Mucosa of descending colon (tissue), 3 donors: ENCODE data around the gene CDC42SE2. TPM values are rescaled to one million over a fixed set of nuclear protein-coding genes. Genes with fewer than 3 reads are reported as not detected.
A peak's percentile ranks its signal among the peaks of the same experiment; 100 is the strongest.
"Not testable (repeated sequence)": the region's sequence is repeated elsewhere in the genome, so short reads cannot be mapped to it uniquely, and the experiment has no call there.

Experiments
- ATAC-seq: fragments of 200-7000 bp; cut with Tn5 transposase; one replicate; pipeline ENCODE4 v1.9.1; 2020; ENCODE audit warnings: mild to moderate bottlenecking, moderate library complexity
- DNase-seq, 3 donors: peaks; one replicate each; pipeline ENCODE4 v3.0.0-alpha.2; 2020
- H3K36me3 ChIP-seq: fragments of 200-600 bp; one replicate; pipeline ENCODE4 v1.8.0; 2021; ENCODE audit warnings: low read depth, mild to moderate bottlenecking
- H3K4me1 ChIP-seq: fragments of 200-600 bp; one replicate; pipeline ENCODE4 v1.8.0; 2021; ENCODE audit warnings: low read depth, mild to moderate bottlenecking
- H3K4me3 ChIP-seq: fragments of 200-600 bp; one replicate; pipeline ENCODE4 v1.8.0; 2021; ENCODE audit warnings: mild to moderate bottlenecking
- H3K9me3 ChIP-seq: fragments of 200-600 bp; one replicate; pipeline ENCODE4 v1.8.0; 2021; ENCODE audit warnings: mild to moderate bottlenecking
- intact Hi-C, 2 donors: fragments of 100-400 bp; cut with DNase I in 1 of 2; cut with micrococcal nuclease in 1 of 2; formaldehyde crosslinking; loops; one replicate each; pipeline versions ENCODE4 v1.11.0 to v1.11.1; 2022; cut with DNase I, micrococcal nuclease
- total RNA-seq, 3 donors: library from RNA; stranded (reverse); fragmentation: NEBNext Ultra II Directional in 2 of 3; extraction: Animal tissue kit (Norgen Biotek cat#: 25700) in 2 of 3; gene quantifications; one replicate each; pipeline versions ENCODE4 v1.2.1 to v1.2.4, GENCODE V29; 2021 to 2023
- TF ChIP-seq, protein P1 (sequence below): fragments of 200-600 bp; IDR thresholded peaks from one replicate; pipeline ENCODE4 v1.8.0; 2022; ENCODE audit warnings: antibody characterized with exemption, mild to moderate bottlenecking
- donor health status: DM: no; HTN: no; CAD: no; lungs with moderate emphysema.
- donor health status: DM: no; HTN: no; CAD: no.
- donor health status: DM: no; HTN: yes; CAD: no.

CDC42SE2 gene
- total RNA-seq, 3 donors from 2014 or later: 60.5 to 116 (median 101) TPM

- H3K36me3 ChIP-seq: no peaks in the 10 kb centered on the region
- H3K4me3 ChIP-seq: no peak overlapping the region
- no peaks in the 10 kb centered on the region for H3K9me3 ChIP-seq
- peaks cover 9% of the 10 kb centered on the region for H3K4me1 ChIP-seq
- TF ChIP-seq, protein P1, sequence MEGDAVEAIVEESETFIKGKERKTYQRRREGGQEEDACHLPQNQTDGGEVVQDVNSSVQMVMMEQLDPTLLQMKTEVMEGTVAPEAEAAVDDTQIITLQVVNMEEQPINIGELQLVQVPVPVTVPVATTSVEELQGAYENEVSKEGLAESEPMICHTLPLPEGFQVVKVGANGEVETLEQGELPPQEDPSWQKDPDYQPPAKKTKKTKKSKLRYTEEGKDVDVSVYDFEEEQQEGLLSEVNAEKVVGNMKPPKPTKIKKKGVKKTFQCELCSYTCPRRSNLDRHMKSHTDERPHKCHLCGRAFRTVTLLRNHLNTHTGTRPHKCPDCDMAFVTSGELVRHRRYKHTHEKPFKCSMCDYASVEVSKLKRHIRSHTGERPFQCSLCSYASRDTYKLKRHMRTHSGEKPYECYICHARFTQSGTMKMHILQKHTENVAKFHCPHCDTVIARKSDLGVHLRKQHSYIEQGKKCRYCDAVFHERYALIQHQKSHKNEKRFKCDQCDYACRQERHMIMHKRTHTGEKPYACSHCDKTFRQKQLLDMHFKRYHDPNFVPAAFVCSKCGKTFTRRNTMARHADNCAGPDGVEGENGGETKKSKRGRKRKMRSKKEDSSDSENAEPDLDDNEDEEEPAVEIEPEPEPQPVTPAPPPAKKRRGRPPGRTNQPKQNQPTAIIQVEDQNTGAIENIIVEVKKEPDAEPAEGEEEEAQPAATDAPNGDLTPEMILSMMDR: no peak
- intact Hi-C loops: no loop called here
- ATAC-seq: no peak
- DNase-seq: no peak
These were observed 42.1 kb downstream of the CDC42SE2 start for GRCh38 chr5:131305906-131306305.

DNA sequence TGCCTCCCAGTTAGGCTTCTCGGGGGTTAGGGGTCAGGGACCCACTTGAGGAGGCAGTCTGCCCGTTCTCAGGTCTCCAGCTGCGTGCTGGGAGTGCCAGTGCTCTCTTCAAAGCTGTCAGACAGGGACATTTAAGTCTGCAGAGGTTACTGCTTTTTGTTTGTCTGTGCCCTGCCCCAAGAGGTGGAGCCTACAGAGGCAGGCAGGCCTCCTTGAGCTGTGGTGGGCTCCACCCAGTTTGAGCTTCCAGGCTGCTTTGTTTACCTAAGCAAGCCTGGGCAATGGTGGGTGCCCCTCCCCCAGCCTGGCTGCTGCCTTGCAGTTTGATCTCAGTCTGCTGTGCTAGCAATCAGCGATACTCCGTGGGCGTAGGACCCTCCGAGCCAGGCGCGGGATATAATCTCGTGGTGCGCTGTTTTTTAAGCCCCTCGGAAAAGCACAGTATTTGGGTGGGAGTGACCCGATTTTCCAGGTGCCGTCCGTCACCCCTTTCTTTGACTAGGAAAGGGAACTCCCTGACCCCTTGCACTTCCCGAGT lies 48.5 kb downstream of the CDC42SE2 start:
- DNase-seq: peak; percentile 86 to 91 (median 89)
- H3K9me3 ChIP-seq, ATAC-seq, H3K36me3 ChIP-seq, intact Hi-C loops: not testable (repeated sequence)
- peaks cover 27% of the 10 kb centered on the region for H3K4me1 ChIP-seq
- peak overlapping the region; percentile 14 for H3K4me3 ChIP-seq

GRCh38 chr5:131316026-131316425 lies 52.2 kb downstream of the CDC42SE2 start:
- Histone ChIP-seq H3K4me3 (no peak overlapping the region), H3K9me3 (no peaks in the 10 kb centered on the region), H3K4me1 (peaks cover 27% of the 10 kb centered on the region), H3K36me3 (peaks cover 5% of the 10 kb centered on the region)
- intact Hi-C loops: no loop called here
- DNase-seq (no peak), ATAC-seq (no peak)
- TF ChIP-seq, protein P1: no peak

DNA sequence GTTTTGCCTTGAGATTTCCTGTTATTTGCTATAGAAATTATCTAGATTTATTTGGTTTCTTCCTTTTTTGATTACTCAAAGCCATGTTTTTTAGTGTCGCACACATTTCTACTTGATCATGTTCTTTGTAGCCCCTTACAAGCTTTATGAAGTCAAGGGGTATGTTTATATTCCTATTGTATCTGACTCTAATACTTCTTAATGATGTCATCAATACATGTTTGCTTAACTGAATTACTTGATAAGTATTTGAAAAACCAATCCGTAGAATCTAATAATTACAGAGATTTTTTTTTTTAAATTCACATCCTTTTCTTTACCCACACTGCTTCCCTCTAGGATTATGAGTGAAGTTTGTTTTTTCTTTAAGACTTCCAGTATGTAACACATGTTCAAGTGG lies 53.0 kb downstream of the CDC42SE2 start:
- H3K9me3 ChIP-seq: no peaks in the 10 kb centered on the region

GRCh38 chr5:131318455-131318854 lies 54.6 kb downstream of the CDC42SE2 start:
- intact Hi-C loops: no loop called here
- TF ChIP-seq, protein P1: no peak
- Histone ChIP-seq H3K4me1 (peaks cover 33% of the 10 kb centered on the region), H3K36me3 (peaks cover 5% of the 10 kb centered on the region), H3K4me3 (no peak overlapping the region), H3K9me3 (no peaks in the 10 kb centered on the region)
- ATAC-seq (no peak), DNase-seq (no peak)

More for the DNA sequence above, 53.0 kb downstream of the CDC42SE2 start:
- H3K4me1 ChIP-seq: peaks cover 27% of the 10 kb centered on the region
- no peak overlapping the region for H3K4me3 ChIP-seq
- DNase-seq (no peak), ATAC-seq (no peak)
- H3K36me3 ChIP-seq: peaks cover 5% of the 10 kb centered on the region
- TF ChIP-seq, protein P1: no peak
- intact Hi-C loops: no loop called here

DNA sequence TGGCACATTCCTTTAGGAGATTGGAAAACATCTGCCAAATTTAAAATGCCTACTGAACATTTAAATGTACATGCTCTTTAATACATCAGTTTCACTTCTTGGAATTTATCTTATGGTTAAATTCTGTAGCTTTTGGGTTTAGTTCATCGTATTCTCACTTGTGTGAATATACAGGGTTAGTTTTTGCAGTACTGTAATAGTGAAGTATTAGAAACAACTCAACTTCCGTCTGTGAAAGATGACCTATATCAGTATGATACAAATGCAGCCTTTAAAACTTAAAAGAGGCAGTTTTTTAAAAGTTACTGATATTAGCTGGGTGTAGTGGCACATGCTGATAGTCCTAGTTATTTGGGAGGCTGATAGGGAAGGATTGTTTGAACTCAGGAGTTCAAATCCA lies 57.2 kb downstream of the CDC42SE2 start:
- no peak for ATAC-seq
- no peak overlapping the region for H3K4me3 ChIP-seq
- peaks cover 5% of the 10 kb centered on the region for H3K36me3 ChIP-seq
- DNase-seq: no peak
- peaks cover 19% of the 10 kb centered on the region for H3K4me1 ChIP-seq
- H3K9me3 ChIP-seq: no peaks in the 10 kb centered on the region
- intact Hi-C loops: no loop called here
- TF ChIP-seq, protein P1: no peak
